Panc1 (cell line): ENCODE data around the gene U2AF1L4.

Source experiments
- POLR2AphosphoS5 ChIP-seq: IDR thresholded peaks from 2 replicates; pipeline ENCODE4 v1.6.1; 2012; ENCODE audit warnings: mild to moderate bottlenecking, low read depth, low read length, moderate library complexity
- SIN3A ChIP-seq: IDR thresholded peaks from 2 replicates; pipeline ENCODE4 v1.6.1; 2012; ENCODE audit warnings: low read depth, mild to moderate bottlenecking, low read length, moderate library complexity, borderline replicate concordance; ENCODE audit not compliant: insufficient read depth
- TF ChIP-seq, protein P1 (sequence below): fragments of 450-650 bp; IDR thresholded peaks from 2 replicates; pipeline ENCODE4 v1.5.1; 2017; ENCODE audit warnings: mild to moderate bottlenecking
- TF ChIP-seq, protein P2 (sequence below), 2 experiments: IDR thresholded peaks; 2 replicates each; pipeline ENCODE4 v1.6.1; 2011 to 2012; ENCODE audit warnings: low read depth in 2 of 2, control low read depth in 1 of 2, low read length in 1 of 2, mild to moderate bottlenecking in 1 of 2, moderate library complexity in 1 of 2; ENCODE audit not compliant: insufficient read depth in 1 of 2

DNA sequence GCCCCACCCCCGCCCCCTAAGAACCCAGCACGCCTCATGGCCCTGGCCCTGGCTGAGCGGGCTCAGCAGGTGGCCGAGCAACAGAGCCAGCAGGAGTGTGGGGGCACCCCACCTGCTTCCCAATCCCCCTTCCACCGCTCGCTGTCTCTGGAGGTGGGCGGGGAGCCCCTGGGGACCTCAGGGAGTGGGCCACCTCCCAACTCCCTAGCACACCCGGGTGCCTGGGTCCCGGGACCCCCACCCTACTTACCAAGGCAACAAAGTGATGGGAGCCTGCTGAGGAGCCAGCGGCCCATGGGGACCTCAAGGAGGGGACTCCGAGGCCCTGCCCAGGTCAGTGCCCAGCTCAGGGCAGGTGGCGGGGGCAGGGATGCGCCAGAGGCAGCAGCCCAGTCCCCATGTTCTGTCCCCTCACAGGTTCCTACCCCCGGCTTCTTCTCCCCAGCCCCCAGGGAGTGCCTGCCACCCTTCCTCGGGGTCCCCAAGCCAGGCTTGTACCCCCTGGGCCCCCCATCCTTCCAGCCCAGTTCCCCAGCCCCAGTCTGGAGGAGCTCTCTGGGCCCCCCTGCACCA is 42.1 kb upstream of the U2AF1L4 start:
- TF ChIP-seq, protein P1, sequence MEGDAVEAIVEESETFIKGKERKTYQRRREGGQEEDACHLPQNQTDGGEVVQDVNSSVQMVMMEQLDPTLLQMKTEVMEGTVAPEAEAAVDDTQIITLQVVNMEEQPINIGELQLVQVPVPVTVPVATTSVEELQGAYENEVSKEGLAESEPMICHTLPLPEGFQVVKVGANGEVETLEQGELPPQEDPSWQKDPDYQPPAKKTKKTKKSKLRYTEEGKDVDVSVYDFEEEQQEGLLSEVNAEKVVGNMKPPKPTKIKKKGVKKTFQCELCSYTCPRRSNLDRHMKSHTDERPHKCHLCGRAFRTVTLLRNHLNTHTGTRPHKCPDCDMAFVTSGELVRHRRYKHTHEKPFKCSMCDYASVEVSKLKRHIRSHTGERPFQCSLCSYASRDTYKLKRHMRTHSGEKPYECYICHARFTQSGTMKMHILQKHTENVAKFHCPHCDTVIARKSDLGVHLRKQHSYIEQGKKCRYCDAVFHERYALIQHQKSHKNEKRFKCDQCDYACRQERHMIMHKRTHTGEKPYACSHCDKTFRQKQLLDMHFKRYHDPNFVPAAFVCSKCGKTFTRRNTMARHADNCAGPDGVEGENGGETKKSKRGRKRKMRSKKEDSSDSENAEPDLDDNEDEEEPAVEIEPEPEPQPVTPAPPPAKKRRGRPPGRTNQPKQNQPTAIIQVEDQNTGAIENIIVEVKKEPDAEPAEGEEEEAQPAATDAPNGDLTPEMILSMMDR = no peak
- TF ChIP-seq SIN3A (no peak), POLR2AphosphoS5 (no peak)
- TF ChIP-seq, protein P2, sequence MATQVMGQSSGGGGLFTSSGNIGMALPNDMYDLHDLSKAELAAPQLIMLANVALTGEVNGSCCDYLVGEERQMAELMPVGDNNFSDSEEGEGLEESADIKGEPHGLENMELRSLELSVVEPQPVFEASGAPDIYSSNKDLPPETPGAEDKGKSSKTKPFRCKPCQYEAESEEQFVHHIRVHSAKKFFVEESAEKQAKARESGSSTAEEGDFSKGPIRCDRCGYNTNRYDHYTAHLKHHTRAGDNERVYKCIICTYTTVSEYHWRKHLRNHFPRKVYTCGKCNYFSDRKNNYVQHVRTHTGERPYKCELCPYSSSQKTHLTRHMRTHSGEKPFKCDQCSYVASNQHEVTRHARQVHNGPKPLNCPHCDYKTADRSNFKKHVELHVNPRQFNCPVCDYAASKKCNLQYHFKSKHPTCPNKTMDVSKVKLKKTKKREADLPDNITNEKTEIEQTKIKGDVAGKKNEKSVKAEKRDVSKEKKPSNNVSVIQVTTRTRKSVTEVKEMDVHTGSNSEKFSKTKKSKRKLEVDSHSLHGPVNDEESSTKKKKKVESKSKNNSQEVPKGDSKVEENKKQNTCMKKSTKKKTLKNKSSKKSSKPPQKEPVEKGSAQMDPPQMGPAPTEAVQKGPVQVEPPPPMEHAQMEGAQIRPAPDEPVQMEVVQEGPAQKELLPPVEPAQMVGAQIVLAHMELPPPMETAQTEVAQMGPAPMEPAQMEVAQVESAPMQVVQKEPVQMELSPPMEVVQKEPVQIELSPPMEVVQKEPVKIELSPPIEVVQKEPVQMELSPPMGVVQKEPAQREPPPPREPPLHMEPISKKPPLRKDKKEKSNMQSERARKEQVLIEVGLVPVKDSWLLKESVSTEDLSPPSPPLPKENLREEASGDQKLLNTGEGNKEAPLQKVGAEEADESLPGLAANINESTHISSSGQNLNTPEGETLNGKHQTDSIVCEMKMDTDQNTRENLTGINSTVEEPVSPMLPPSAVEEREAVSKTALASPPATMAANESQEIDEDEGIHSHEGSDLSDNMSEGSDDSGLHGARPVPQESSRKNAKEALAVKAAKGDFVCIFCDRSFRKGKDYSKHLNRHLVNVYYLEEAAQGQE (IDR thresholded peaks at IDR 0.05; ENCODE audit: insufficient read depth in 1 of 2, low read depth in 2 of 2, low read length in 1 of 2) = no peak
